ENCODE measurements around the gene MAPRE2. TPM values are rescaled to one million over a fixed set of nuclear protein-coding genes. Genes with fewer than 3 reads are reported as not detected.

MAPRE2 gene
- total RNA-seq, 2 donors from 2014 or later, result 25.5 to 32.2 TPM

DNA sequence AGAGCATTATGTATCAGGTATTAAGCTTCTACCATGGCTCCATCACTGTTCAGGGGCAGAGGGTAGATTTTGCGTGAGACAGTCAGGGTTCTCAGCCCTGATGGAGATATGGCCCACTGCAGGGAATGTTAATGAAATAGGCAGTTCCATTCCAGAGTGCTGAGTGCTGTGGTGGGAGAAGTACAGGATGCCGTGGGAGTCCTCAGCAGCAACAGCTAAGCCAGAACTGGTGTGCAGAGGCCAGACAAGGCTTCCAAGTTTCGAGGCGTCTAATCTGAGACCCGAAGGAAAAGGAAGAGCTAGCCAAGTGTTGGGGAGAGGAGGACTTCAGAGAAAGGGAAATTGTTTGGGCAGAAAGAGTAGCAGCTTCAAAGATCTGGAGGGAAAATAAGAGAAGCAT is 30.2 kb upstream of the MAPRE2 start:
- Histone ChIP-seq H3K36me3 (no peaks in the 10 kb centered on the region), H3K9ac (ENCODE audit: low read depth in 2 of 2, low read length in 2 of 2) (no peak overlapping the region), H3K4me1 (no peaks in the 10 kb centered on the region), H3K9me3 (no peaks in the 10 kb centered on the region), H3K27me3 (no peaks in the 10 kb centered on the region), H3K27ac (no peak overlapping the region), H3K4me3 (no peak overlapping the region)
- no peak for DNase-seq
- TF ChIP-seq CTCF (IDR thresholded peaks at IDR 0.05), result no peak
- intact Hi-C loops (cut with DNase I), result no loop called here

GRCh38 chr18:35019933-35020332 is 21.3 kb upstream of the MAPRE2 start:
- H3K27ac ChIP-seq, result no peak overlapping the region
- intact Hi-C loops (cut with DNase I), result no loop called here
- no peak overlapping the region for H3K4me3 ChIP-seq
- DNase-seq, result no peak
- H3K4me1 ChIP-seq, result no peaks in the 10 kb centered on the region
- H3K9ac ChIP-seq (ENCODE audit: low read depth in 2 of 2, low read length in 2 of 2), result no peak overlapping the region
- no peak for TF ChIP-seq CTCF (IDR thresholded peaks at IDR 0.05)
- H3K36me3 ChIP-seq, result no peaks in the 10 kb centered on the region
- no peaks in the 10 kb centered on the region for H3K27me3 ChIP-seq
- H3K9me3 ChIP-seq, result no peaks in the 10 kb centered on the region

DNA sequence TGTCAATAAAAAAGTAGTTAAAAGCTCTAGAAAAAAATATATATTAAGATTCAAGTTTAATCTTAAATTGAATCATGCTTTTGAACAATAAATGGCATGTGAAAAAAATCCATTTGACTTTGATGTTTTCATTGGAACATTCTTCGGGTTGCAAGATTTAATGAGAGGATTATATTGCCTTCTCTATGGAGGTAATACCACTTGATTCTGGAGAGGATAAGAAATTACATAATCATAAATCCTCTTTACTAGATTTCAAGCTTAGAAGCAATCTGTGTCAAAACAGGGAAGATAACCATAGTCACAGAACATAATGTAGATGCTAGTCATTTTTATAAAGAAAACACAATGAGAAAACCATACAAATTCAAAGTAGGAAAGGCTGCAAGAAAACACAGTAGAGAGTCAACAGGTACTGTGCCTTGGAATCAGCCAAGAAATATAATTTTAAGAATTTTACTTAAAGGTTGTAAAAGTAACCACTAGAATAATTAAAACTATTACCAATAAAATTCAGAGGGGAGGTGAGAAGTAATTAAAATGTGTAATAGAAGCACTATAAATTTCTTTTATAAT is 18.7 kb upstream of the MAPRE2 start:
- no peak for DNase-seq
- H3K9ac ChIP-seq (ENCODE audit: low read depth in 2 of 2, low read length in 2 of 2), result no peak overlapping the region
- TF ChIP-seq CTCF (IDR thresholded peaks at IDR 0.05), result no peak
- intact Hi-C loops (cut with DNase I), result no loop called here
- H3K36me3 ChIP-seq, result no peaks in the 10 kb centered on the region
- H3K27me3 ChIP-seq, result no peaks in the 10 kb centered on the region
- H3K27ac ChIP-seq, result no peak overlapping the region
- no peaks in the 10 kb centered on the region for H3K9me3 ChIP-seq
- no peak overlapping the region for H3K4me3 ChIP-seq
- no peaks in the 10 kb centered on the region for H3K4me1 ChIP-seq

DNA sequence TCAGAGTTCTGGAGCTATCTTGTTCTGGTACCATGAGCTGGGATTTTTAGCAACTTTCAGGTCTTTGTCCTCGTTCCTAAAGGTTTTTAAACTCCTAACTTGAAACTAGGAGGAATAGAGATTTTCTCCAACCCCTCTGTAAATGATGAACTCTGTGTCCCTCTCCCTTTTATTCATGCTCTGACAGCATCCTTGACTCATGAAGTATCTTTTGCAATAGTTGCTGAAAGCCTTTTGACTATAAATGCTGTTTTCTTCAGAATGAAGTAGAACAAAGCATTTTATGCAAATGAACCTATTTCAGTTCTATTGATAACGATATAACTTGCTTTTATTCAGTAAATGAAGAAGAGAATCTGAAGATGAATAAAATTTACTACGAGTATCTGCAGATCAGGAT is 17.0 kb upstream of the MAPRE2 start:
- Histone ChIP-seq H3K36me3 (no peaks in the 10 kb centered on the region), H3K27me3 (no peaks in the 10 kb centered on the region), H3K4me3 (no peak overlapping the region), H3K27ac (no peak overlapping the region), H3K9ac (ENCODE audit: low read depth in 2 of 2, low read length in 2 of 2) (no peak overlapping the region), H3K9me3 (no peaks in the 10 kb centered on the region), H3K4me1 (no peaks in the 10 kb centered on the region)
- intact Hi-C loops (cut with DNase I), result no loop called here
- TF ChIP-seq CTCF (IDR thresholded peaks at IDR 0.05), result no peak
- no peak for DNase-seq

DNA sequence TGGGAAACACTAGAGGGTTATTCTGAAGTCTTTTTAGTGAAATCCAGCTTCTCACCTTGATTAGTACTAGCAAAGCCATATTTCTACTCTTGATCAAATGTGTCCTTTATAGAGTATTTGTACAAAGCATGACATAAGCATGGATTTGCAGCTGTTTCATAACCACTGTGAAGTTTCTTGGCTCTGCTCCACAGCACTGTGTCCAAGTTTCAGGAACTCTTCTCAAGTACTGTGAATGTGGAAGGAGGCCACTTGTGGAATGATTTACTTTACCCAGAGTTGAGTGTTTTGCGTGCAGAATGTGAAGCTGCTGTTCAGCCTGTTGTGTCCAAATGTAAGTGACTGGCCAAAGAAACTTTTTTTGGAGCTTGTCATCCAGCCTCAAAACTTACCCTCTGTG is 16.2 kb upstream of the MAPRE2 start:
- Histone ChIP-seq H3K27ac (no peak overlapping the region), H3K9me3 (no peaks in the 10 kb centered on the region), H3K36me3 (no peaks in the 10 kb centered on the region), H3K4me1 (no peaks in the 10 kb centered on the region), H3K9ac (ENCODE audit: low read depth in 2 of 2, low read length in 2 of 2) (no peak overlapping the region), H3K4me3 (no peak overlapping the region), H3K27me3 (no peaks in the 10 kb centered on the region)
- no peak for TF ChIP-seq CTCF (IDR thresholded peaks at IDR 0.05)
- intact Hi-C loops (cut with DNase I), result no loop called here
- DNase-seq, result peak; percentile 72
